Stomach (tissue), 4 donors: ENCODE data around the gene FBXO3.

Experiments used
- POLR2A ChIP-seq, 4 donors: fragments of 450-650 bp; IDR thresholded peaks; one replicate each; pipeline ENCODE4 v1.6.1; 2016; ENCODE audit warnings: antibody characterized with exemption in 4 of 4, control low read depth in 2 of 4, mild to moderate bottlenecking in 1 of 4, moderate library complexity in 1 of 4
- POLR2AphosphoS5 ChIP-seq, 3 donors: sonication (generic); formaldehyde crosslinking; IDR thresholded peaks; one replicate each; pipeline ENCODE4 v1.6.1; 2016; ENCODE audit warnings: antibody characterized with exemption in 3 of 3
- TF ChIP-seq, protein P1 (sequence below), 7 experiments: fragments of 450-650 bp in 4 of 7; fragments of 200-600 bp in 3 of 7; sonication (generic) in 3 of 7; IDR thresholded peaks; one replicate each; pipeline ENCODE4 v1.5.1; 2016 to 2019; ENCODE audit warnings: antibody characterized with exemption in 7 of 7, control low read depth in 2 of 7, mild to moderate bottlenecking in 1 of 7

DNA sequence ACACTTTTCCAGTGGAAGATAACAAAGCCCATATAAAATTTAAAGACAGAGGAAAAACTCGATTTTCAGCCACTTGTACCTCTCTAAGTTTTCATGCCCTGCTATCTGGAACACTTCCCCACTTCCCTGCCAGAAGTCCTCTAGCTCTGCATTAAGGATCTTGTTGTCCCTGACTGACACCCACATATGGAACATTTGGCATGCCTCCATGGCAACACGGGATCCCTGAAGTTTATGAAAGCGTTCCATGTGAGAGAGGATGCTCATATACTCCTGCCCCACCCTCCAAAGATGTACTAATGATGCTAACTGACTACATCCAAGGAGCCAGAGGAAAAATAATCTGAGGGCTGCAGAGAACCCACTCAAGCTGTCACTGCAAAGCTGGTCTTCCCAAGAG lies 64.9 kb downstream of the FBXO3 start:
- TF ChIP-seq, protein P1, sequence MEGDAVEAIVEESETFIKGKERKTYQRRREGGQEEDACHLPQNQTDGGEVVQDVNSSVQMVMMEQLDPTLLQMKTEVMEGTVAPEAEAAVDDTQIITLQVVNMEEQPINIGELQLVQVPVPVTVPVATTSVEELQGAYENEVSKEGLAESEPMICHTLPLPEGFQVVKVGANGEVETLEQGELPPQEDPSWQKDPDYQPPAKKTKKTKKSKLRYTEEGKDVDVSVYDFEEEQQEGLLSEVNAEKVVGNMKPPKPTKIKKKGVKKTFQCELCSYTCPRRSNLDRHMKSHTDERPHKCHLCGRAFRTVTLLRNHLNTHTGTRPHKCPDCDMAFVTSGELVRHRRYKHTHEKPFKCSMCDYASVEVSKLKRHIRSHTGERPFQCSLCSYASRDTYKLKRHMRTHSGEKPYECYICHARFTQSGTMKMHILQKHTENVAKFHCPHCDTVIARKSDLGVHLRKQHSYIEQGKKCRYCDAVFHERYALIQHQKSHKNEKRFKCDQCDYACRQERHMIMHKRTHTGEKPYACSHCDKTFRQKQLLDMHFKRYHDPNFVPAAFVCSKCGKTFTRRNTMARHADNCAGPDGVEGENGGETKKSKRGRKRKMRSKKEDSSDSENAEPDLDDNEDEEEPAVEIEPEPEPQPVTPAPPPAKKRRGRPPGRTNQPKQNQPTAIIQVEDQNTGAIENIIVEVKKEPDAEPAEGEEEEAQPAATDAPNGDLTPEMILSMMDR (IDR thresholded peaks at IDR 0.05): no peak
- TF ChIP-seq POLR2AphosphoS5 (IDR thresholded peaks at IDR 0.05) (no peak), POLR2A (IDR thresholded peaks at IDR 0.05) (no peak)
